Measurements from ENCODE around the gene NPAS1. TPM values are rescaled to one million over a fixed set of nuclear protein-coding genes. Genes with fewer than 3 reads are reported as not detected.

NPAS1 gene
- total RNA-seq, 2 donors from 2014 or later, result 0.39 TPM; not detected in 1

DNA sequence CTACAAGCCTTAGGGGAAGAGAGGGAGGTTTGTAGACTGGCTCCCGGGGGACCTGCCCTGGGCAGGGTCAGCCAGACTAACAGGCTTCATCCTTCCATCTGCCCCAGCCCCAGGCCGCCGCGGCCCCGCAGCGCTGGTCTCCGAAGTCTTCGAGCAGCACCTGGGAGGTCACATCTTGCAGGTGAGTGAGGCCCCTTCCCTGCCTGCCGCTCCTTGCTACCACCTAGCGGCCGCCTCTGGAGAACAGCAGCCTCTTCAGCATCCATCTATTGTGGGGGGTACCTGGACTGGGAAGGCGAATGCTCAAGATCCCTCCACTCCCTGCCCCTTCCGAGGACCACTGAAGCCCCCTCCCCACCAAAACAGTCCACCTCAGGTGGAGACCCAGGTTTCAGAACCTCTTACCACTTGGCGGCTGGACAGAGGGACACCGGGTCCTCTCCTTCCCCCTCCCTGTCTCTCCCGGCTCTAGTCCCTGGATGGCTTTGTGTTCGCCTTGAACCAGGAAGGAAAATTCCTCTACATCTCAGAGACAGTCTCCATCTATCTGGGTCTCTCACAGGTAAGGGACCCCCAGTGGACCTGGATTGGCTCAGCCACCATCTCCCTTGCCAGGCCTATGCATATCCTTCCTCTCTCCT, 12.7 kb downstream of the NPAS1 start:
- peaks cover 0 to 8% of the 10 kb centered on the region in 2 donors for H3K4me1 ChIP-seq
- TF ChIP-seq, protein P1, sequence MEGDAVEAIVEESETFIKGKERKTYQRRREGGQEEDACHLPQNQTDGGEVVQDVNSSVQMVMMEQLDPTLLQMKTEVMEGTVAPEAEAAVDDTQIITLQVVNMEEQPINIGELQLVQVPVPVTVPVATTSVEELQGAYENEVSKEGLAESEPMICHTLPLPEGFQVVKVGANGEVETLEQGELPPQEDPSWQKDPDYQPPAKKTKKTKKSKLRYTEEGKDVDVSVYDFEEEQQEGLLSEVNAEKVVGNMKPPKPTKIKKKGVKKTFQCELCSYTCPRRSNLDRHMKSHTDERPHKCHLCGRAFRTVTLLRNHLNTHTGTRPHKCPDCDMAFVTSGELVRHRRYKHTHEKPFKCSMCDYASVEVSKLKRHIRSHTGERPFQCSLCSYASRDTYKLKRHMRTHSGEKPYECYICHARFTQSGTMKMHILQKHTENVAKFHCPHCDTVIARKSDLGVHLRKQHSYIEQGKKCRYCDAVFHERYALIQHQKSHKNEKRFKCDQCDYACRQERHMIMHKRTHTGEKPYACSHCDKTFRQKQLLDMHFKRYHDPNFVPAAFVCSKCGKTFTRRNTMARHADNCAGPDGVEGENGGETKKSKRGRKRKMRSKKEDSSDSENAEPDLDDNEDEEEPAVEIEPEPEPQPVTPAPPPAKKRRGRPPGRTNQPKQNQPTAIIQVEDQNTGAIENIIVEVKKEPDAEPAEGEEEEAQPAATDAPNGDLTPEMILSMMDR (IDR thresholded peaks at IDR 0.05), result peak; percentile 61 to 84
- no peaks in the 10 kb centered on the region for H3K9me3 ChIP-seq
- no peak overlapping the region for H3K4me3 ChIP-seq
- DNase-seq (ENCODE audit: low spot score), result no peak
- H3K27me3 ChIP-seq, result peaks cover 6 to 11% of the 10 kb centered on the region in 2 donors
- no peak overlapping the region for H3K27ac ChIP-seq
- no peaks in the 10 kb centered on the region for H3K36me3 ChIP-seq

DNA sequence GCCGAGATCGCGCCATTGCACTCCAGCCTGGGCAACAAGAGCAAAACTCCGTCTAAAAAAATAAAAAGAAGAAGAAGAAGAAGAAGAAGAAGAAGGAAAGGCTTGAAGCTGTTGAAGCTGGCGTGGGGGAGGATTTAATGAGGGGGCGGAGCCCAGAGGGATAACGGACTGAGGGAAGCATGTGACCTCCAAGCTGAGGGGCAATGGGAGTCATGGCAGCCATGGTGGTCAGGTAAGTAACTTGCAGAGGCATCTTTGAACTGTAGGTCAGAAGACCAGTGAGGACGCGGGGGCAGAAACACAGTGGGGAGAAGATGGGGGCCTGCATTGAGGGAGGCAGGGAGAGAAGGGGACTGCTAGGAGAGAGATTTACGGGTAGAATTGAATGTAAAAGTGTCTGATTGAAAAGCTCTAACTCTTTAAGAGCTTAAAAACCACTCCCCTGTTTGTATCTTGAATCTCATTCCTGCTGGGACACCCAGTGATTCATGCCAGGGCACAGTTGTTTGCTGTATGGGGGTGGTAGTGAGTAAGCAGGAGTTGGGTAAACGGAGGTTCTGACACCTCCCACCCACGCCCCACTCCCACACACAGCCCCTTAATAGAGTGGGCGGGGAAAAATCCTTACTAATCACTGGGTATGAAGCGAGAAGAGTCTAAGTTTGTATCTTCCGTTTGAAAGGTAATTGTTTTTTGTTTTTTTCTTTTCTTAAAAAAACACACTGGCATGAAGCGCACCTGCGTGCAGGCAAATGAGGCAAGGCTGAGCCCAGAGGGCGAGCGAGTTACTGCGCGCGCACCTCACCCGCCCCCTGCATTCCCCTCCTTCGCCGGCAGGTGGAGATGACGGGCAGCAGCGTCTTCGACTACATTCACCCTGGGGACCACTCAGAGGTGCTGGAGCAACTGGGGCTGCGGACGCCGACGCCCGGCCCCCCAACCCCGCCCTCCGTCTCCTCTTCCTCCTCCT, 15.8 kb downstream of the NPAS1 start:
- H3K27ac ChIP-seq, result no peak overlapping the region
- DNase-seq (ENCODE audit: low spot score), result peak; percentile 85

GRCh38 chr19:47036097-47036651, 16.5 kb downstream of the NPAS1 start:
- Histone ChIP-seq H3K27me3 (no peaks in the 10 kb centered on the region), H3K36me3 (no peaks in the 10 kb centered on the region), H3K4me3 (peak overlapping the region; percentile 17 to 52), H3K9me3 (no peaks in the 10 kb centered on the region), H3K27ac (no peak overlapping the region), H3K4me1 (peaks cover 0 to 8% of the 10 kb centered on the region in 2 donors)
- no peak for DNase-seq (ENCODE audit: low spot score)
- TF ChIP-seq, protein P1 (IDR thresholded peaks at IDR 0.05), result peak in 1 of 2 donors; percentile 34

More for the DNA sequence above, 15.8 kb downstream of the NPAS1 start:
- Histone ChIP-seq H3K4me3 (peak overlapping the region; percentile 17 to 52), H3K36me3 (no peaks in the 10 kb centered on the region), H3K4me1 (peaks cover 0 to 8% of the 10 kb centered on the region in 2 donors), H3K27me3 (no peaks in the 10 kb centered on the region), H3K9me3 (no peaks in the 10 kb centered on the region)
- TF ChIP-seq, protein P1 (IDR thresholded peaks at IDR 0.05), result peak; percentile 96 to 99

DNA sequence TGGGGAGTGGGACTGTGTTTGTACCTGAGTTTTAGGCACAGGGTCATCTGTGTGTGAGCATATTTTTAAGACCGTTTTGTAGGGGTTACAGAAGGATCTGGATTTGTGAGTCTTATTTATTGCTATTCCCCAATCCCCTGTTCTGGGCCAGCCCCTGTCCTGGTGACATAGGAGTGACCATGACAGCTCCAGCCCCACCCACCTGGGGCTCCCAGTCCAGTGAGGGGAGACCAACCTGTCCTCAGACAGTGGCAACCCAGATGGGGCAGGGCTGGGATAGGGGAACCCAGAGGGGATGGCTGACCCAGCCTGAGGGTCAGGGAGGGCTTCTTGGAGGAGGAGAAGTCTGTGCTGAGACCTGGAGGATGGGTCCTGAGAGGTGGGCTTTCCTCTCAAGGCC, 18.1 kb downstream of the NPAS1 start:
- DNase-seq (ENCODE audit: low spot score), result no peak
- H3K36me3 ChIP-seq, result no peaks in the 10 kb centered on the region
- H3K9me3 ChIP-seq, result no peaks in the 10 kb centered on the region
- H3K27ac ChIP-seq, result no peak overlapping the region
- peaks cover 0 to 8% of the 10 kb centered on the region in 2 donors for H3K4me1 ChIP-seq
- H3K27me3 ChIP-seq, result no peaks in the 10 kb centered on the region
- TF ChIP-seq, protein P1 (IDR thresholded peaks at IDR 0.05), result no peak
- no peak overlapping the region for H3K4me3 ChIP-seq

GRCh38 chr19:47039239-47039874, 19.7 kb downstream of the NPAS1 start:
- Histone ChIP-seq H3K27ac (no peak overlapping the region), H3K4me1 (peaks cover 0 to 8% of the 10 kb centered on the region in 2 donors), H3K27me3 (no peaks in the 10 kb centered on the region), H3K36me3 (no peaks in the 10 kb centered on the region), H3K4me3 (no peak overlapping the region), H3K9me3 (no peaks in the 10 kb centered on the region)
- no peak for DNase-seq (ENCODE audit: low spot score)
- TF ChIP-seq, protein P1 (IDR thresholded peaks at IDR 0.05), result no peak
